ENCODE measurements around the gene RBM4. TPM values are rescaled to one million over a fixed set of nuclear protein-coding genes. Genes with fewer than 3 reads are reported as not detected.
A peak's percentile ranks its signal among the peaks of the same experiment; 100 is the strongest.

Gene RBM4
- total and polyA plus RNA-seq, 9 of the 15 experiments (the other 6 are each of a cell fraction or from before 2014, with no cell fraction given): 81.6 to 233 (median 122) TPM

DNA sequence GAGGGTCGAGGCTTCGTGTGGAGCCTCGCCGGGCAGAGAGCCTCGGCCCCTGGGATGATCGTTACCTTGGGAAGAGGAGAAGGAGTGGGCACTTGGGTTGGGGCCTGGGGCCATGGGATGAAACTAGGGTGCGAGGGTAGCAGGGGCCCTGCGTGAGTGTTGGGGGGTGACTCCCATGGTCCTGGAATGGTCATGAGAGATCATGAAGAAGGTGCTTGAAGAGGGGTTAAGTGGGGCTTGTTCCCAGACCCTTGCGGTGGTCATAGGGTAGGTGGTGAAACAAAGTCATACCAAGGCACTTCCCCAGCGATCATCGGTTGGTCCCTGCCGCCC lies 45.2 kb upstream of the RBM4 start (continued):
- TF ChIP-seq, protein P1, sequence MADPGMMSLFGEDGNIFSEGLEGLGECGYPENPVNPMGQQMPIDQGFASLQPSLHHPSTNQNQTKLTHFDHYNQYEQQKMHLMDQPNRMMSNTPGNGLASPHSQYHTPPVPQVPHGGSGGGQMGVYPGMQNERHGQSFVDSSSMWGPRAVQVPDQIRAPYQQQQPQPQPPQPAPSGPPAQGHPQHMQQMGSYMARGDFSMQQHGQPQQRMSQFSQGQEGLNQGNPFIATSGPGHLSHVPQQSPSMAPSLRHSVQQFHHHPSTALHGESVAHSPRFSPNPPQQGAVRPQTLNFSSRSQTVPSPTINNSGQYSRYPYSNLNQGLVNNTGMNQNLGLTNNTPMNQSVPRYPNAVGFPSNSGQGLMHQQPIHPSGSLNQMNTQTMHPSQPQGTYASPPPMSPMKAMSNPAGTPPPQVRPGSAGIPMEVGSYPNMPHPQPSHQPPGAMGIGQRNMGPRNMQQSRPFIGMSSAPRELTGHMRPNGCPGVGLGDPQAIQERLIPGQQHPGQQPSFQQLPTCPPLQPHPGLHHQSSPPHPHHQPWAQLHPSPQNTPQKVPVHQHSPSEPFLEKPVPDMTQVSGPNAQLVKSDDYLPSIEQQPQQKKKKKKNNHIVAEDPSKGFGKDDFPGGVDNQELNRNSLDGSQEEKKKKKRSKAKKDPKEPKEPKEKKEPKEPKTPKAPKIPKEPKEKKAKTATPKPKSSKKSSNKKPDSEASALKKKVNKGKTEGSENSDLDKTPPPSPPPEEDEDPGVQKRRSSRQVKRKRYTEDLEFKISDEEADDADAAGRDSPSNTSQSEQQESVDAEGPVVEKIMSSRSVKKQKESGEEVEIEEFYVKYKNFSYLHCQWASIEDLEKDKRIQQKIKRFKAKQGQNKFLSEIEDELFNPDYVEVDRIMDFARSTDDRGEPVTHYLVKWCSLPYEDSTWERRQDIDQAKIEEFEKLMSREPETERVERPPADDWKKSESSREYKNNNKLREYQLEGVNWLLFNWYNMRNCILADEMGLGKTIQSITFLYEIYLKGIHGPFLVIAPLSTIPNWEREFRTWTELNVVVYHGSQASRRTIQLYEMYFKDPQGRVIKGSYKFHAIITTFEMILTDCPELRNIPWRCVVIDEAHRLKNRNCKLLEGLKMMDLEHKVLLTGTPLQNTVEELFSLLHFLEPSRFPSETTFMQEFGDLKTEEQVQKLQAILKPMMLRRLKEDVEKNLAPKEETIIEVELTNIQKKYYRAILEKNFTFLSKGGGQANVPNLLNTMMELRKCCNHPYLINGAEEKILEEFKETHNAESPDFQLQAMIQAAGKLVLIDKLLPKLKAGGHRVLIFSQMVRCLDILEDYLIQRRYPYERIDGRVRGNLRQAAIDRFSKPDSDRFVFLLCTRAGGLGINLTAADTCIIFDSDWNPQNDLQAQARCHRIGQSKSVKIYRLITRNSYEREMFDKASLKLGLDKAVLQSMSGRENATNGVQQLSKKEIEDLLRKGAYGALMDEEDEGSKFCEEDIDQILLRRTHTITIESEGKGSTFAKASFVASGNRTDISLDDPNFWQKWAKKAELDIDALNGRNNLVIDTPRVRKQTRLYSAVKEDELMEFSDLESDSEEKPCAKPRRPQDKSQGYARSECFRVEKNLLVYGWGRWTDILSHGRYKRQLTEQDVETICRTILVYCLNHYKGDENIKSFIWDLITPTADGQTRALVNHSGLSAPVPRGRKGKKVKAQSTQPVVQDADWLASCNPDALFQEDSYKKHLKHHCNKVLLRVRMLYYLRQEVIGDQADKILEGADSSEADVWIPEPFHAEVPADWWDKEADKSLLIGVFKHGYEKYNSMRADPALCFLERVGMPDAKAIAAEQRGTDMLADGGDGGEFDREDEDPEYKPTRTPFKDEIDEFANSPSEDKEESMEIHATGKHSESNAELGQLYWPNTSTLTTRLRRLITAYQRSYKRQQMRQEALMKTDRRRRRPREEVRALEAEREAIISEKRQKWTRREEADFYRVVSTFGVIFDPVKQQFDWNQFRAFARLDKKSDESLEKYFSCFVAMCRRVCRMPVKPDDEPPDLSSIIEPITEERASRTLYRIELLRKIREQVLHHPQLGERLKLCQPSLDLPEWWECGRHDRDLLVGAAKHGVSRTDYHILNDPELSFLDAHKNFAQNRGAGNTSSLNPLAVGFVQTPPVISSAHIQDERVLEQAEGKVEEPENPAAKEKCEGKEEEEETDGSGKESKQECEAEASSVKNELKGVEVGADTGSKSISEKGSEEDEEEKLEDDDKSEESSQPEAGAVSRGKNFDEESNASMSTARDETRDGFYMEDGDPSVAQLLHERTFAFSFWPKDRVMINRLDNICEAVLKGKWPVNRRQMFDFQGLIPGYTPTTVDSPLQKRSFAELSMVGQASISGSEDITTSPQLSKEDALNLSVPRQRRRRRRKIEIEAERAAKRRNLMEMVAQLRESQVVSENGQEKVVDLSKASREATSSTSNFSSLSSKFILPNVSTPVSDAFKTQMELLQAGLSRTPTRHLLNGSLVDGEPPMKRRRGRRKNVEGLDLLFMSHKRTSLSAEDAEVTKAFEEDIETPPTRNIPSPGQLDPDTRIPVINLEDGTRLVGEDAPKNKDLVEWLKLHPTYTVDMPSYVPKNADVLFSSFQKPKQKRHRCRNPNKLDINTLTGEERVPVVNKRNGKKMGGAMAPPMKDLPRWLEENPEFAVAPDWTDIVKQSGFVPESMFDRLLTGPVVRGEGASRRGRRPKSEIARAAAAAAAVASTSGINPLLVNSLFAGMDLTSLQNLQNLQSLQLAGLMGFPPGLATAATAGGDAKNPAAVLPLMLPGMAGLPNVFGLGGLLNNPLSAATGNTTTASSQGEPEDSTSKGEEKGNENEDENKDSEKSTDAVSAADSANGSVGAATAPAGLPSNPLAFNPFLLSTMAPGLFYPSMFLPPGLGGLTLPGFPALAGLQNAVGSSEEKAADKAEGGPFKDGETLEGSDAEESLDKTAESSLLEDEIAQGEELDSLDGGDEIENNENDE (IDR thresholded peaks at IDR 0.05; ENCODE audit: low read depth, low read length): no peak
- TF ChIP-seq ELF4 (CRISPR knock-in tag; IDR thresholded peaks at IDR 0.05): 0 out of 2 replicates have a peak, but pooled peaks have one; percentile 41
- TF ChIP-seq FOXA3 (CRISPR knock-in tag; conservative IDR thresholded peaks at IDR 0.05 in 1 of 2, IDR thresholded peaks at IDR 0.05 in 1 of 2): no peak
- TF ChIP-seq FOXK2 (conservative IDR thresholded peaks at IDR 0.05 in 1 of 2, IDR thresholded peaks at IDR 0.05 in 1 of 2; ENCODE audit: low read depth in 2 of 2): peak in 1 of 2 experiments; percentile 85; a peak in 2 of 4 replicates
- no peak for TF ChIP-seq BDP1 (IDR thresholded peaks at IDR 0.05; ENCODE audit: insufficient read depth, insufficient read length)
- no peak for TF ChIP-seq ZNF609 (CRISPR knock-in tag; IDR thresholded peaks at IDR 0.05; ENCODE audit: borderline replicate concordance)
- TF ChIP-seq PHF8 (IDR thresholded peaks at IDR 0.05; ENCODE audit: borderline replicate concordance, low read length): no peak
- TF ChIP-seq PTBP1 (IDR thresholded peaks at IDR 0.05; ENCODE audit: low read depth, low read length): no peak
- 0 out of 2 replicates have a peak, but pooled peaks have one; percentile 32 for TF ChIP-seq ZNF77 (CRISPR knock-in tag; IDR thresholded peaks at IDR 0.05)
- TF ChIP-seq PHTF2 (CRISPR knock-in tag; IDR thresholded peaks at IDR 0.05): no peak
- TF ChIP-seq MIER1 (IDR thresholded peaks at IDR 0.05; ENCODE audit: low read depth): 0 out of 2 replicates have a peak, but pooled peaks have one; percentile 18
